HCT116 (cell line): Measurements from ENCODE around the gene DIS3L2. TPM values are rescaled to one million over a fixed set of nuclear protein-coding genes. Genes with fewer than 3 reads are reported as not detected.

ENCODE experiments used
- ATAC-seq: fragments of 200-7000 bp; cut with Tn5 transposase; 2 replicates; pipeline ENCODE4 v1.9.1; 2020; ENCODE audit warnings: mild to moderate bottlenecking, moderate library complexity
- BruUV-seq: library from RNA; stranded (reverse); fragments of 400-500 nt; replicated peaks from 2 replicates; lab custom pipeline; 2021; lab: Mats Ljungman, UMichigan
- CTCF ChIA-PET: fragments of 300-600 bp; sonication (Branson Sonifier 250); formaldehyde crosslinking; loops from one replicate; lab custom pipeline; 2021; ENCODE audit warnings: antibody characterized with exemption; lab: Charles Lee
- POLR2A ChIA-PET: fragments of 300-600, 350-600 bp; sonication (Branson Sonifier 250); formaldehyde crosslinking; loops from one replicate; lab custom pipeline; 2021; ENCODE audit warnings: antibody characterized with exemption; lab: Charles Lee
- RAD21 ChIA-PET, 2 experiments: fragments of 300-600 bp; sonication (Branson Sonifier 250); formaldehyde crosslinking; loops; one replicate each; lab custom pipeline; 2023; ENCODE audit warnings: low total read pairs in 2 of 2; ENCODE audit not compliant: uncharacterized antibody in 2 of 2, unreplicated experiment in 2 of 2, low non-redundant PET in 1 of 2; lab: Charles Lee
- DNase-seq: peaks from one replicate; pipeline ENCODE4 v3.0.0-alpha.2; 2010; ENCODE audit warnings: low read depth, low spot score
- H2AFZ ChIP-seq: fragments of 200-600 bp; shearing (Covaris generic), sonication (generic); 2 replicates; pipeline ENCODE4 v1.6.1; 2017; ENCODE audit warnings: low read depth, mixed run types, mixed read lengths, antibody characterized with exemption, low read length; ENCODE audit not compliant: poor library complexity, severe bottlenecking
- H3K27ac ChIP-seq: 2 replicates; pipeline ENCODE4 v1.5.1; 2012; ENCODE audit warnings: low read depth, low read length
- H3K27me3 ChIP-seq: fragments of 200-600 bp; sonication (generic); 2 replicates; pipeline ENCODE4 v1.6.1; 2016; ENCODE audit warnings: mixed run types, low read length, mixed read lengths; ENCODE audit not compliant: insufficient read depth
- H3K36me3 ChIP-seq, 2 experiments: fragments of 200-500 bp in 1 of 2; fragments of 200-600 bp in 1 of 2; sonication (Bioruptor generic) in 1 of 2; sonication (generic) in 1 of 2; 2 replicates each; pipeline versions ENCODE4 v1.5.1 to v1.6.1; 2014 to 2016; ENCODE audit warnings: low read length in 2 of 2, inconsistent platforms in 1 of 2, mixed read lengths in 1 of 2, mixed run types in 1 of 2; ENCODE audit not compliant: insufficient read depth in 2 of 2, control insufficient read depth in 1 of 2
- H3K4me1 ChIP-seq, 2 experiments: fragments of 200-600 bp in 1 of 2; sonication (generic) in 1 of 2; 2 replicates each; pipeline versions ENCODE4 v1.5.1 to v1.6.1; 2012 to 2017; ENCODE audit warnings: low read length in 2 of 2, inconsistent platforms in 1 of 2, mild to moderate bottlenecking in 1 of 2, mixed read lengths in 1 of 2, mixed run types in 1 of 2, moderate library complexity in 1 of 2; ENCODE audit not compliant: insufficient read depth in 2 of 2, control insufficient read depth in 1 of 2
- H3K4me2 ChIP-seq: fragments of 200-600 bp; sonication (generic); 2 replicates; pipeline ENCODE4 v1.6.1; 2017; ENCODE audit warnings: mixed run types, low read length, mixed read lengths
- H3K4me3 ChIP-seq, 2 experiments: fragments of 200-600 bp in 1 of 2; sonication (generic) in 1 of 2; replicated peaks in 1 of 2; 2 replicates each; pipeline ENCODE4 v1.5.1; 2011 to 2016; ENCODE audit warnings: low read length in 2 of 2, control low read depth in 1 of 2, low read depth in 1 of 2, mild to moderate bottlenecking in 1 of 2, mixed read lengths in 1 of 2, mixed run types in 1 of 2
- H3K79me2 ChIP-seq: fragments of 200-600 bp; sonication (generic); 2 replicates; pipeline ENCODE4 v1.6.1; 2017; ENCODE audit warnings: mild to moderate bottlenecking, mixed run types, low read length, moderate library complexity, mixed read lengths; ENCODE audit not compliant: insufficient read depth
- H3K9ac ChIP-seq: fragments of 200-600 bp; sonication (generic); 2 replicates; pipeline ENCODE4 v1.6.1; 2016; ENCODE audit warnings: low read length, mixed read lengths
- H3K9me2 ChIP-seq: fragments of 200-600 bp; sonication (generic), shearing (Covaris generic); 2 replicates; pipeline ENCODE4 v1.6.1; 2017; ENCODE audit warnings: mixed run types, mild to moderate bottlenecking, moderate library complexity; ENCODE audit not compliant: insufficient read depth
- H3K9me3 ChIP-seq, 2 experiments: fragments of 200-500 bp in 1 of 2; fragments of 200-600 bp in 1 of 2; sonication (Bioruptor generic) in 1 of 2; sonication (generic) in 1 of 2; 2 replicates each; pipeline ENCODE4 v1.6.1; 2014 to 2017; ENCODE audit warnings: low read length in 2 of 2, mixed read lengths in 2 of 2, inconsistent platforms in 1 of 2, low read depth in 1 of 2, mild to moderate bottlenecking in 1 of 2, mixed run types in 1 of 2, moderate library complexity in 1 of 2; ENCODE audit not compliant: control insufficient read depth in 1 of 2, insufficient read depth in 1 of 2
- H4K20me1 ChIP-seq: fragments of 200-600 bp; sonication (generic), shearing (Covaris generic); 2 replicates; pipeline ENCODE4 v1.6.1; 2017; ENCODE audit warnings: mixed run types, mild to moderate bottlenecking, moderate library complexity; ENCODE audit not compliant: insufficient read depth
- EZH2 ChIP-seq: fragments of 200-600 bp; sonication (generic); IDR thresholded peaks from 2 replicates; pipeline ENCODE4 v1.6.1; 2017; ENCODE audit warnings: antibody characterized with exemption, mixed run types
- POLR2A ChIP-seq: IDR thresholded peaks from 2 replicates; pipeline ENCODE4 v1.7.0; 2011; ENCODE audit warnings: borderline replicate concordance; ENCODE audit not compliant: insufficient read depth, insufficient read length; ENCODE audit errors: extremely low read depth
- POLR2AphosphoS5 ChIP-seq: IDR thresholded peaks from 2 replicates; pipeline ENCODE4 v1.6.1; 2011; ENCODE audit warnings: mild to moderate bottlenecking, low read depth, low read length, moderate library complexity
- YY1 ChIP-seq: IDR thresholded peaks from 2 replicates; pipeline ENCODE4 v1.6.1; 2011; ENCODE audit warnings: low read length, low read depth, moderate library complexity, mild to moderate bottlenecking; ENCODE audit not compliant: insufficient replicate concordance; ENCODE audit errors: extremely low read depth
- intact Hi-C: fragments of 100-400 bp; cut with micrococcal nuclease; formaldehyde crosslinking; loops from 2 replicates; pipeline ENCODE4 v1.10.0; 2022
- total RNA-seq: library from RNA; stranded (reverse); gene quantifications from one replicate; pipeline ENCODE4 v1.2.1, GENCODE V29; 2021; ENCODE audit not compliant: unreplicated experiment
- TF ChIP-seq, protein P1 (sequence below), 3 experiments: fragments of 200-600 bp in 1 of 3; sonication (generic) in 1 of 3; IDR thresholded peaks in 2 of 3; conservative IDR thresholded peaks in 1 of 3; 2 replicates each; pipeline ENCODE4 v1.5.1; 2012 to 2017; ENCODE audit warnings: low read depth in 2 of 3, low read length in 2 of 3, antibody characterized with exemption in 1 of 3, borderline replicate concordance in 1 of 3, control low read depth in 1 of 3, mild to moderate bottlenecking in 1 of 3, mixed read lengths in 1 of 3, mixed run types in 1 of 3, moderate library complexity in 1 of 3; ENCODE audit not compliant: insufficient read depth in 1 of 3

Gene DIS3L2
- total RNA-seq, 1 experiment from 2014 or later = 42.5 TPM

- POLR2A ChIA-PET = no interaction called here
- TF ChIP-seq, protein P1, sequence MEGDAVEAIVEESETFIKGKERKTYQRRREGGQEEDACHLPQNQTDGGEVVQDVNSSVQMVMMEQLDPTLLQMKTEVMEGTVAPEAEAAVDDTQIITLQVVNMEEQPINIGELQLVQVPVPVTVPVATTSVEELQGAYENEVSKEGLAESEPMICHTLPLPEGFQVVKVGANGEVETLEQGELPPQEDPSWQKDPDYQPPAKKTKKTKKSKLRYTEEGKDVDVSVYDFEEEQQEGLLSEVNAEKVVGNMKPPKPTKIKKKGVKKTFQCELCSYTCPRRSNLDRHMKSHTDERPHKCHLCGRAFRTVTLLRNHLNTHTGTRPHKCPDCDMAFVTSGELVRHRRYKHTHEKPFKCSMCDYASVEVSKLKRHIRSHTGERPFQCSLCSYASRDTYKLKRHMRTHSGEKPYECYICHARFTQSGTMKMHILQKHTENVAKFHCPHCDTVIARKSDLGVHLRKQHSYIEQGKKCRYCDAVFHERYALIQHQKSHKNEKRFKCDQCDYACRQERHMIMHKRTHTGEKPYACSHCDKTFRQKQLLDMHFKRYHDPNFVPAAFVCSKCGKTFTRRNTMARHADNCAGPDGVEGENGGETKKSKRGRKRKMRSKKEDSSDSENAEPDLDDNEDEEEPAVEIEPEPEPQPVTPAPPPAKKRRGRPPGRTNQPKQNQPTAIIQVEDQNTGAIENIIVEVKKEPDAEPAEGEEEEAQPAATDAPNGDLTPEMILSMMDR (IDR thresholded peaks at IDR 0.05 in 2 of 3, conservative IDR thresholded peaks at IDR 0.05 in 1 of 3; ENCODE audit: borderline replicate concordance in 1 of 3, insufficient read depth in 1 of 3, low read depth in 2 of 3, low read length in 2 of 3) = no peak
- TF ChIP-seq YY1 = no peak
- no peak for TF ChIP-seq POLR2AphosphoS5
- no peak for TF ChIP-seq EZH2
- H3K4me3 ChIP-seq = no peak overlapping the region
- RAD21 ChIA-PET = no interaction called here
- H3K36me3 ChIP-seq = no peaks in the 10 kb centered on the region
- DNase-seq = no peak
- no peak; the same call in 1 of the 2 replicates for ATAC-seq
- H3K79me2 ChIP-seq = no peaks in the 10 kb centered on the region
- H3K9me3 ChIP-seq = no peaks in the 10 kb centered on the region
- no peak overlapping the region for H2AFZ ChIP-seq
- no TSS peak for BruUV-seq
- H3K27ac ChIP-seq = no peak overlapping the region
- CTCF ChIA-PET = no interaction called here
- H3K4me2 ChIP-seq = no peak overlapping the region
- intact Hi-C loops = no loop called here
- H3K27me3 ChIP-seq = no peaks in the 10 kb centered on the region
- H3K4me1 ChIP-seq = peaks cover 1 to 6% of the 10 kb centered on the region in 2 experiments; a peak in 1 of 4 replicates
- H3K9ac ChIP-seq = no peak overlapping the region
- H3K9me2 ChIP-seq = no peaks in the 10 kb centered on the region
- H4K20me1 ChIP-seq = no peaks in the 10 kb centered on the region
These were observed 392.6 kb downstream of the DIS3L2 start for GRCh38 chr2:232354069-232354468.

- no peak overlapping the region for H3K27ac ChIP-seq
- no peaks in the 10 kb centered on the region for H3K9me3 ChIP-seq
- intact Hi-C loops = no loop called here
- no peaks in the 10 kb centered on the region for H3K36me3 ChIP-seq
- H3K27me3 ChIP-seq = no peaks in the 10 kb centered on the region
- no peak overlapping the region for H2AFZ ChIP-seq
- BruUV-seq = no TSS peak
- H3K4me1 ChIP-seq = peaks cover 0 to 4% of the 10 kb centered on the region in 2 experiments; a peak in 1 of 4 replicates
- no peak overlapping the region for H3K4me2 ChIP-seq
- H3K9ac ChIP-seq = no peak overlapping the region
- CTCF ChIA-PET = interaction anchor here (1.5 to 1.9 kb wide), 2 partner anchors 11 to 461 kb away, joined by 4 to 5 read pairs; no protein-coding TSS in a partner anchor
- no peaks in the 10 kb centered on the region for H3K9me2 ChIP-seq
- H3K79me2 ChIP-seq = no peaks in the 10 kb centered on the region
- no peak overlapping the region for H3K4me3 ChIP-seq
- POLR2A ChIA-PET = no interaction called here
- no peaks in the 10 kb centered on the region for H4K20me1 ChIP-seq
- peak; percentile 61 for DNase-seq
- ATAC-seq = no peak
- RAD21 ChIA-PET = no interaction called here
- no peak for TF ChIP-seq POLR2A
These were observed 400.1 kb downstream of the DIS3L2 start for GRCh38 chr2:232361646-232362045.
